ENCODE measurements around the gene OSBPL6.

Gene OSBPL6

DNA sequence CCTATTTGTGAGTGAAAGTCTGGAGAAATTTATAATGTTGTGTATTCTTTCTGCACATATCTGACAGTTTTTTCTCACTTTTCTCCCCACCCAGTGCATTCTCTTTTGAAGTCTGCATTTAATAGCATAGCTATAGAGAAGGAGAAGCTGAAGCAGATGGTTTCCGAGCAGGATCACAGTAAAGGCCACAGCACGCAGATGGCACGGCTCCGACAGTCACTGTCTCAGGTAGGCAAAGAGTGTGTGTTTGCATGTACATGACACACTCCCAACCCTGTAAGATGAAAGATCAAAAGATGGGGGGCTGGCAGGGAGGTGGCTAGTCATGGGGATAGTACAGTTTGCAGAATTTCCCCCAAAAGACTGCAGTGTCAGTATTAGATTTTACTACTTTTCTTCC, 167.3 kb downstream of the OSBPL6 start:
- DNase-seq: no peak

DNA sequence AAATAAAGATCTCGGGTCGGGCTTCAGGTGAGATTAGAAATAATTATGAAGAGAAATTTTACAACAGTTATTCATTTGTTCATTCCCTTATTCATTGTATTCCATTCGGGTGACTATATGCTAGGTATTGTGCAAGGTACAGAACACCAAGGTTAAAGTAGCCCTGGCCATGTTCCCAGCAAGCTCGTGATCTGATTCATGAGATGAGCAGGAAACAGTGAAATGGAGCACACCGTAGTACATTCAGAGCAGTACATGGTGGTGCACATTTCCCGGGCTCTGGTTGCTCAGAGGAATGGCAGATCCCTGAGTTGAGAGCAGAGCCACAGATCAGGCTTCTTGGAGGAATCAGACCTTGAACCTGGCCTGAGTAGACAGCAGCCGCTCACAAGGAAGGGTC, 168.9 kb downstream of the OSBPL6 start:
- DNase-seq: no peak

DNA sequence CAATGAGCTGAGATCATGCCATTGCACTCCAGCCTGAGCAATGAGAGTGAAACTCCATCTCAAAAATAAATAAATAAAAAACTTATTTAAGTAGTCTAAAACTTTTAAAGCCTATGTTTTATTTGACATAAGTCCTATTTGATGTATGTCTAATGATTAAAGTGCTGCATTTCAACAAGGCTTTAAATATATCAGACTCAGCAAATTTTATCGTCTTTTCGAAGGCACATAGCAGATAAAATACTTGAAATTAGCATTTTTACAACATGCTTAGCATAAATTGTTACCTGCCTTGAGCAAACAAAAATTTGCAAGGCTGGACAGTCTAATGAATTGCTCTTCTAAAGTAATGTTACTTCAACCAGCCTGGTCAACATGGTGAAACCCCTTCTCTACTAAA, 170.8 kb downstream of the OSBPL6 start:
- no peak for DNase-seq

DNA sequence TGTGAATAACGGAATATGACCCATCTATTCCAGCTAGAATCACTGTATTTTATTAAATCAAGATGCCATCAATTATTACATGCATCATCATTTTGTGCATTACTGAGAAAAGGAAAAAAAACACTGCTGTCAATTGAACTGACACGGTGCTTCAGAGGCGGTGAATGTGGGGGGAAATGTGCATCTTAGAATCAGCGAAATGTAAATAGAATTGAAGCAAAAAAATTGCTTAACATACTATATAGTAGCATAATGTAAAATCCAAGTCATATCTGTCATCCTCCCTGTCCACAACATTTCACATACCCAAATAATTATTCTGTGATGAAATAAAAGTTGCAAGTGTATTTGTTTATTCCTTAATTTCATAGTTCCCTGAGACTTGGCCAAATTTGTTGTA, 172.1 kb downstream of the OSBPL6 start:
- DNase-seq: no peak

DNA sequence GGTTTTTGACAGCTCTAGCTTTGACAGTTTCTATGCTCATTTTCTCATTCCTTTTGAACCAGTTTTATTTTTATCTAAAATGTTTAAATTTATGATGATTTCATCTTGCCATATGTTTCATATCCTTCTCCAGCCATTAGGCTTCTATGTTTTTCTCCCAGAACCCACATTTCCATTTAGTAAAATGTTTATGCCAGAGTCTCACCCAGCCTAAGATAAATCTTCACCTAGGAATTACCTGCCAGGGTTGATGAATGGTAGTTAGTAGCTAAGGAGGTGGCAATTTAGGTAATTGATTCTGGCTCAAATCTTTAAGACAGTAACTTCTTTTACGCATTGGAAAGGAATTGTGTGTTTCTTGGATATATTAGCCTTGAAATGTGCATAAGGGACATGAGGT, 173.0 kb downstream of the OSBPL6 start:
- no peak for DNase-seq

DNA sequence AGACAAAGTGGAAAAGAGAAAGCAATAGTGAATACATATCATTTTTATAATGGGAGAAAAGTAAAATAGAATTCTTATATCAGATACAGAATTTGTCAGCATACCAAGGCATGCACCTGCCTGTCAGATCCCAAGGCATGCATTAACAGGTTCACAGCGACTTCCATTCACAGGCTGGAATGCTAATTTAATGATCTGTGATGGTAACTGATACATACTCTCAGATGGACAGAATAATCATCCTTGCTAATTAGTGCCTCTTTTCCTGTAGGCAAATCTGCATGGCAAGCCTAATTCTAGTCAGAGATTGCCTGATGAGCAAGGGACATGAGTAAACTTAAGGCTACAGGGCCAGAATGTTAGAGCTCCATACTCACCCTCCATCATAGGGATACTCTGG, 180.6 kb downstream of the OSBPL6 start:
- no peak for DNase-seq

DNA sequence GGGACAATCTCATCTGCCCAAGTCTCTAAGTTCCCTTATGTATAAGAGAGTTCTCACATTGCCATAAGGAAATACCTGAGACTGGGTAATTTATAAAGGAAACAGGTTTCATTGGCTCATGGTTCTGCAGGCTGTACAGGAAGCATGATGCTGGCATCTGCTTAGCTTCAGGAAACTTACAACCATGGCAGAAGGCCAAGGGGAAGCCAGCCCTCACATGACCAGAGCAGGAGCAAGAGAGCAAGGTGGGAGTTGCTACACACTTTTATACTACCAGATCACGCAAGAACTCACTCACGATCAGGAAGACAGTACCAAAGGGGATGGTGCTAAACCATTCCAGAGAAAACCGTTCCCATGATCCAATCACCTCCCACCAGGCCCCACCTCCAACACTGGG, 182.7 kb downstream of the OSBPL6 start:
- no peak for DNase-seq

DNA sequence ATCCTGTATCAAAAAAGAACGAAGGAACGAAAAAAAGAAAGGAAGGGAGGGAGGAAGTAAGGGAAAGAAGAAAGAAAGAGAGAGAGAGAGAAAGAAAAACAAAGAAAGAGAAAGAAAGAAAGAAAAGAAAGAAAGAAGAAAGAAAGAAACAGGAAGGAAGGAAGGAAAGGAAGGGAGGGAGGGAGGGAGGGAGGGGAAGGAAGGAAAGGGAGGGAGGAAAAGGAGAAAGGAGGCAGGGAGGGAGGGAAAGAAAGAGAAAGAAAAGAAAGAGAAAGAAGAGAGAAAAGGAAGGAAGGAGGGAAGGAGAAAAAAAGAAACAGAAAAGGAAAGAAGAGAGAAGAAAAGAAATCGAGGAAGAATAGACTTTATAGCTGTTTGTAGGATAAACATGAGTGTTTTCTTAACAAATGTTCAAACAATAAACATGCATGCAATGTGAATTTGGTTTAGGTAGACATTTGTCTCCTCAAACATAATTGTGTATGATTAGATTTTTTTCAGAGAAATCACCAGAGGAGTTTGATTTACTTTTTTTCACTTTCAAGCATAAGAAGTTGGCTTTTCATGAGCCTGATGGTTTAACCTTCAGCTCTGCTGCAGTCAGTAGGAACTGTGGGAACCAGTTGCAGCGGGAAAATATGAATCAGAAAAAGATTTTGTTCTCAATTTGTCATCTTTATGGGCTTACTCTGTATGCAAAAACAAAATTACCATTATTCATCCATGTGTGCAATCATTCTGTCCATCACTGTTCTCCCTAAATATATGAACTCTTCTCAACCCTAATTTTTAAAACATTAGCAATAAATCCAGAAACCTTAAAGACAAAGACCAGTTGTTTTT, 185.1 kb downstream of the OSBPL6 start:
- DNase-seq: no peak

DNA sequence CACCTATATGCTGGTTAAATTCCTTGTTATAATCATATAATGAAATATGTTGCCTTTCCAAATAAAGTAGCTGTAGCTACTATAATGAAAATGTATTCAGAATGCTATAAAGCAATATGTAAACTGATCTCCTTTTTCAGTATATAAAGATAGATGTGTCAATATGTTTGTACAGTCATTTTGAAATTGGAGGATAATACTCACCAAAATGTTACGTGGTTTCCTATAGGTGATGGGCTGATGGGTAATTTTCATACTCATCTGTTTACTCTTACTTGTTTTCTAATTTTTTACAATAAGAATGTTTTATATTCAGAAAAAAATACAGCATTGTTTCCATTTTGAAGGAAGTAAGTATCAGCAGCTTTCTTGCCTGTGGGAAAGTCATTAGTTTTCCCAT, 186.5 kb downstream of the OSBPL6 start:
- no peak for DNase-seq

DNA sequence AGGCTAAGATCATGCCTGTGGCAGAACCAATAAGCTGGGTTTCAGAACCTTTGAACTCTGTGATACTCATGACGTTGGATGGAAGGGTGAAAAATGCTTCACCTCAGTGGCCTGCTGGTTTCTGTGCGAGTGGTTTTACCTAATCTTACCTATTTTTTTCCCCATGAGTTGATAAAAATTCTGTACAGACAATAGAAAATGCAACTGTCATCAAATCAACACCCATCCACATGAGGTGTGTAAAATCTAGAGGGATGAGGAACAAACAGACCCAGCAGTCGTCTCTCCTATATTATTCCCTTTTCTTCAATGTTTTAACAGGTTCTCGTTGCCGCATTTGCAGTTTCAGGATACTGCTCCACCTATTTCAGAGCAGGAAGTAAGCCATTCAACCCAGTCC, 189.4 kb downstream of the OSBPL6 start:
- DNase-seq: no peak

DNA sequence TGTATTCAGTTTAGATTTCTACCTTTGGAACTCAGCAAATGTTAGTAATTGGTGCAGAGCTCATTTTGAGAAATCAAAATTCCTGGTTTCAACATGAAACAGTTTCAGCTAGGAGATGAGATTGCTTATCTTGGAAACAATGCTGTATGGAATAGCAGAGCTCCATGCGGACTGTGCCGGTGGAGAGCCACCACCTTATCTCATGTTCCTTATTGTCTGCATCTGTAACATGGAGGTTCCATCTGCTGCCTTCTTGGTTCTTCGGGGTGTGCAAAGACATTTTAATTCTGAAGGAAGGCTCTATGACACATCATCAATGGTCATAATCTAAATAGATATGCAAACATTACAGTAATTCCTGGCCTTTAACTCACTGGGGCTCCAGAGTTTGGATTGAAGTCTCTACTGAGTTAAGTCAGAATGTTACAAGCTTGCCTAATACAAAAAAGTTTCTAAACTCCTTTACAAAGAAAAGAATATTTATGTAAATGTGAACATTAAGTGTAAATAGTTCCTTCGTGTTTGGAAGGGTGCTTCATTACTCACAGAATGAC, 191.4 kb downstream of the OSBPL6 start:
- no peak for DNase-seq

DNA sequence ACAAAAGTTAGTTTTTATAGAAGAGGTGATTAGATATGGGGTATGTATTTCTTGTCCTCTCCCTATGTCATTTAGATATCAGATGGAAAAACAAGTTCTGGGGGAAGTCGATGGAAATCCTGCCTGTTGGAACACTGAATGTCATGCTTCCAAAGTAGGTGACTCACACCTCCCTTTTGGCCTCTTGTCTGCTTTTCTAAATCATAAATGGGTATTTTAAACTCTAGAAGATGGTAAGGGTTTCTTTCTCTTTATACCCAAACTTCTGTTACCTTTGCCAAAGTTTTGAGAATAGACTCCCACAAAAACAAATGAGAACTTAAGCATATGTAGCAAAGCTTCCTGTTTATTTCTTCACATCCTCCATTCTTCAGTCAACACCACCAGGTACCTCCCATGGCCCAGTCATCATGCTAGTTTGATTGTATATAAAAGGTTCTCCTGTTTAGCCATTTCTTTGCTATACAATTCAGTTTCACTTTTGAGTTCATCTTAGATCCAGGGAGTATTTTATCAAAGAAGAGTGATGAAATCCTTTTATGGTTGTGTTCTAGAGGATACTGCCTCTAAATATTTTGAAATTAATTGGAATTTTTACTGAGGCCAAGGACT, 192.8 kb downstream of the OSBPL6 start:
- DNase-seq: no peak

DNA sequence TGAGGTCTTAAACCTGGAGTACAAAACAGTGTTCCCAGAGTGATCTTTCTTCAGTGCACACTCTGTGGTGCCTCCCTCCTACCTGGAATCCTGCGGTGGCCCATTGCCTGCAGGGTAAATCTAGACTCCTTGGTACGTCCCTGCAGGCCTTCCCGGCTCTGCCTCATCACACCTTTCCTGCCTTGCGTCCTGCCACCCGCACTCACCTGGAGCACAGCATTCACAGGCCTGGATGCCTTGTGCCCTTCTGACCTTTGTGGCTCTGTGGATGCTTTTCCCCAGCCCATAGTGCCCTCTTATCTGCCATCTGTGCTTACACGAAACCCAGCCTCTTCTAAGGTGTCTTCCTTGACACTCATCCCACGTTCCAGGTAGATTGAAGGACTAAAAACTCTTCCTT, 194.0 kb downstream of the OSBPL6 start:
- DNase-seq: no peak

DNA sequence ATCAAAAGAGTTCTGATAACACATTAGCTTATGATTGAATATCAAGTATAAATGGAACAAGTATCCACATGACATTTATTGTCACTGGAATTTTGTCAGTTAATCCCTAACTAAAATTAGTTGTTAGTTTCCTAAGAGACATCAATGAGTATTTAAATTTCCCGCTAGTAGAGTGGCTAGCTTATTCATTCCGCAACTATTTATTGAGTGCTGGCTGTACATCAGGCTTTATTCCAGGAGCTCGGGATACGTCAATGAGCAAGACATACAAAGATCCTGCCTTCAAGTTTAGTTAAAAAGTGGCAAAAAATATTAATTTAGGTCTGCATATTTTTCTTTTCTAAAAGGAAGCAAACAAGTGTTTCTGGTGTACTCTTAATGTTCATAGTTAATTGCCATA, 197.4 kb downstream of the OSBPL6 start:
- DNase-seq: no peak

DNA sequence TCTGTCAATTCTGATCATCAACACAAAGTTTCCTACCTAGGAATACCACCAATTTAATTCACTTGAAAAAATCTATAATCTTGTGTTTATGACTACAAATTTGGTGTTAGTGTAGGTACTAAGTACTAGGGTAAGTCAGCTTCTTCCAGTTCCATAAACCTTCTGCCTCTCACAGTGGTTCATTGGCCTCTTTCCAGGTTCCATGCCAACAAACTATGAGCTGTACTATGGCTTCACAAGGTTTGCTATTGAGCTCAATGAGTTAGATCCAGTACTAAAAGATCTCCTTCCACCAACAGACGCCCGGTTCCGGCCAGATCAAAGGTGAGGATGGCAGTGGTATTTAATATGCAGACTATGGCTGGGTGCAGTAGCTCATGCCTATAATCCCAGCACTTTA, 197.9 kb downstream of the OSBPL6 start:
- DNase-seq: no peak

DNA sequence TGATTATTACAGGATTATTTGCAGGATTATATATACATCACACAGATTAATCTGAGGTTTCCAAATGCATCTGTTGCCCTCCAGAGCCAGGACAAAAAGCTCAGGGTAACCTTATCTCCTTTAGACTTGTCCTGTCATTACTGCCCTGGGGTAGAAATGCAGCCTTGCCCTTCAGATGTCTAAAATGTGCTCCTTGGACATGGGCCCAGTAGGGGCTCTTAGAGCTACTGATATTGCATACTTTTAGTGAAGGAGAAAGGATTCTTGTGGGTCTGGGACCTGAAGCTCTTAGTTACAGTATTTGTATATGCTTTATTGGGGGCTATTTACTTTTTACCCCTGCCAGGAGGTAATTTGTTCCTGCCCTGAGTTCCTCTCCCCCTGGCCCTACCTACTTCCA, 200.5 kb downstream of the OSBPL6 start:
- DNase-seq: no peak

DNA sequence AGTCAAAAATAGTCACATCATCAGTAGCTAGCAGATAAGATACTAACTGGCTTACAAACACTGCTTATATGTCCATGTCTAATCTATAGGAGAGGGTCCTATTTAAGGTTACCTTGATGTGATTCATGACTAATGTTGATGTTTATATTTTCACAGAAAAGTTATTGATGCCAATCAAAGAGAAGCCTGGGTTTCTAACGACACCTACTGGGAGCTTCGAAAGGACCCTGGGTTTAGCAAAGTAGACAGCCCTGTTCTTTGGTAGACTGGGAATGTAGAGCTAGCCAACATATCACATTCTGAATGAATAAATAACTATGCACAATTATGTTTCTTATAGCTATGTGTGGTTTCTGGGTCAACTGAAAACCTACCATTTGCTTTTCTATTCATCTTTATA, 201.0 kb downstream of the OSBPL6 start:
- no peak for DNase-seq

DNA sequence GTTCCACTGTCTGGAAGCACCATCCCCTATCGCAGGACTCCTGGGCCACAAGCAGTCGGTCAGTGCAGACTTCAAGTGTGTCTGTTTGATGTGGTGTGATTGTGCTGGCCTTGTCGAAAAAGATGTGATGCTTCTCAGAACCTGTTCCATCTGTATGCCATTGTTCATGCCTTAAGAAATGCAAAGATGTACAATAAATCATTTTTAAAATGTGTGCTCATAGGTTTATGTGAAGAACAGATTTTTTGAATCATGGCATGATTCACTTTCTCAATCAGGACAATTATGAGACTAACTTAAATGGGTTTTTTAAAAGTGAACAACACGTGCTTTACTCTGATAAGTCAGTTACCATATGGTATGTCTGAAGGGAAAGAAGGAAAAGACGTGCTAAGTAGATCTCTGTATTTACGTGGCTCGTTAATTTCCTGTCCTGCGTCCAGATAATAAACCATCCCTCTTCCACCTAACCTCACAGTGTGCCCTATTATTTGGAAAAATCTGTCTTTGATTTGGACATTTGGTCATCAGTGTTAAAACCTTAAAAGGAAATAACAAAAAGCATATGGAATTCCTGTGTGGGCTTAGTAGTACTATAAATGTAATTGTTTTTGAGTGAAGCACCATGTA, 201.7 kb downstream of the OSBPL6 start:
- no peak for DNase-seq

DNA sequence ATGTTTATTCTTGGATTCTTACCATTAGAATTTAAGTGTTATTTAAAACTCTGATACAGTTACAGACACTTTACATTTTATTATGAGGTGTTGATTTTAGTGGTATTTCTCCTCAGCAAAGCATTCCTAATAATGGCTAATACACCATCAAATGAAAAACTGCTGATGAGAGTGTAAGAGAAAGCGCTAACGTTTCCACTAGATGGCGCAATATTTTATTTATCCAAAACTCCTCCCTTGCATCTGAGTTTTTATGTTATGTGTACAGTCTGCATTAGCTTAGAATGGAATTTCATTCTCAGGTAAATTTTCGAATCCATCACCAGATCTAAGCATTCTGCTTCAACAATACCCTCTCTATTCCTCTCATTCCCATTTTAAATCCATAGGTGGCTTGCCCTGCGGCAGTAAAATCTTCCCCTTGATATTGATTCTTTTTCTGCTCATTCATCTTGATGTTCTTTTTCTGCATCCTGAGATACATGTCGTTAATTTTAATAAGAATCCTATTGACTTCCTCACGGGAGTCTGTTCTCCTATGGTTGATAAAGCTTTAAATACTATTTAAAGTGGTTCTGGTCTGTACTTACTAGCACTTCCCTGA, 202.8 kb downstream of the OSBPL6 start:
- peak; percentile 47 to 48 for DNase-seq

DNA sequence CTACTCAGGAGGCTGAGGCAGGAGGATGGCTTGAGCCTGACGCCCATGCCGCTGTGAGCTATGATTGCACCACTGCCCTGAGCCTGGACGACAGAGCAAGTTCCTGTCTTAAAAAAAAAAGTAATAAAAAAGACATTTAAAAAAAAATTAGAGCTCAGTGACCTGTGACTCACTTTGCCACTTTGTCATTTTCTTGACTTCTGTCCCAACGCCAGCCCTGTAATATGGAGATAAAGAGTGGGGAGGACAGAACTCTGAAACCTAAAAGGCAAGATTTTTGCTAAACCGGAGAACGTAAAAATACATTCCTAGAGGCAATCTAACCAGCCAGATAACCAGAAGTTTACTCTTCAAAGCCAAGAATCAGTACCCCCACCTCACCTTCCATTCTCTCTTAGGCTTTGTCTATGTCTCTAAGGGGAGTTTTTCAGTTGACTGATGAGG, 207.7 kb downstream of the OSBPL6 start:
- DNase-seq: no peak

DNA sequence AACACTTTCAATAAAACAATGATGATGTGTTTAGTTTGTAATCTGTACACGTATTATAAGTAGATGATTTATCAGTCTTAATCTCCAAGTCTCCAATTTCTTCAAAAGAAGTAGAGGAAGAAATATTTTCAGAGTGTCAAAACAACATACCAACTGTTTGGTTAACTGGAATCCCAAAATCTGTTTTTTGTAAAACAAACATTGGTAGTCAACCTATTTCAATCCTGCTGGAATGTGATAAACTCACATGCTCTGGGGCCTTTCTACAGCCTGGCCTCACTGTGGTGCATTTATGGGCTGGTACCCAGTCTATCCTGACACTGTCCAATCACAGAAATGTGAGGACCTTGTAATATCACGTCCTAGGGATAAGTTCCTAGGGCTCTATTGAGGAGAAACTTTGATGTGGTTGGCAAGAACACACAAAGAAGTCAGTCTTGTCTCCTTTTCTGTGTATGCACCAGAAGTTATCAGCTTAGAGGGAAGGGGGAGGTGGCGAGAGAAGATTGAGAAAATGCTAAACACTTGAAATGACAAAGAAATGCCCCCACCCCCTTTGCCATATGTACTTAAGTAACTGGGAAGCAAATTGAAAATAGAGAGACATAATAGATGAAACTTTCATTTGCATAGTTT, 209.5 kb downstream of the OSBPL6 start:
- no peak for DNase-seq

DNA sequence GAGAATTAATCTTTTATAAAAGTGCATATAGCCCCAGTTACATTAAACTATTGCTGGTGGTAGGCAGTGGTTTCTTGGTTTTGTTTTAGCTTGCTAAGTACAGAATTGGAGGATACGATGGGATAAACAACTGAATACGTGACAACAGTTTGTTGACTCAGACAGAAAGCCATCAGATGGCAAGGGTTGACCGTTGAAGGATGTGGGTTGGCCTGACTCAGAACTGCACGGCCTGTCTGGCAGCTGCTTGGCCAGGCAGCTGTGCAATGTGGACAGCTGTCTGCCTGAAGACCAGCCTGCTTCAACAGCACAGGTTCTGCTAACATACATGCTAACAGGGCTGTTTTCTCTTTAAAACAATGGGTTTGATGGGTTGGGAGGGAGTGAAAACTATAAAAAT, 210.1 kb downstream of the OSBPL6 start:
- DNase-seq: no peak

DNA sequence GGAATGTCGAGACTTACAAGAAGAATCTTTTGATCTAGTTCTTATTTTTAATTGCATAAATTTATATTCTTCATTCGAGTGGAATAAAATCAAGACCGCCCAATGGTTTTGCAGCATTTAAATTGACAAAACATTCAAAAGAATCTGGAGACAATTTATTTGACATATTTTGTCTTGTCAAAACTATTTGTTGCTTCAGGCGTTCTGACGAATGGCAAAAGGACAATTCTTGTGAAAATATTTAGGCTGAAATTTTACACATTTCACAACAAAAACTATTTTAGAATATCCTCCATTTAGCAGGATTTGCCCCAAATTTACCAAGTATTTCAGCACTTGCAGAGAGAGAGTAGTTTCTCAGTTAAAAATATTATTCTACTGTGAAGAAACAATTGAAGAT, 214.9 kb downstream of the OSBPL6 start:
- DNase-seq: no peak
